HL-60 (cell line): ENCODE data around the gene NTN1.

Experiments used
- DNase-seq, 2 experiments: peaks; one replicate each; pipeline ENCODE4 v3.0.0-alpha.2; 2010 to 2020; ENCODE audit warnings: low read depth in 1 of 2, low spot score in 1 of 2
- H3K27ac ChIP-seq: fragments of 250-450 bp; sonication (Bioruptor Pico); replicated peaks from 2 replicates; pipeline ENCODE4 v1.5.1; 2020; ENCODE audit warnings: mild to moderate bottlenecking, moderate library complexity
- H3K27me3 ChIP-seq: fragments of 250-450 bp; sonication (Bioruptor Pico); 2 replicates; pipeline ENCODE4 v1.5.1; 2021; ENCODE audit warnings: mild to moderate bottlenecking, moderate library complexity; ENCODE audit not compliant: insufficient read depth, poor library complexity, severe bottlenecking
- H3K4me3 ChIP-seq: replicated peaks from 2 replicates; pipeline ENCODE4 v1.5.1; 2011; ENCODE audit warnings: mild to moderate bottlenecking, control low read depth, low read length; ENCODE audit not compliant: insufficient read depth
- CTCF ChIP-seq: IDR thresholded peaks from one replicate; pipeline ENCODE4 v1.5.1; 2011; ENCODE audit warnings: low read length, control low read depth, inconsistent platforms; ENCODE audit not compliant: insufficient read depth
- GABPA ChIP-seq: IDR thresholded peaks from 2 replicates; pipeline ENCODE4 v1.6.1; 2012; ENCODE audit warnings: low read depth
- POLR2AphosphoS5 ChIP-seq: IDR thresholded peaks from 2 replicates; pipeline ENCODE4 v1.6.1; 2012; ENCODE audit warnings: low read depth
- REST ChIP-seq: IDR thresholded peaks from 2 replicates; pipeline ENCODE4 v1.6.1; 2012; ENCODE audit warnings: low read depth; ENCODE audit not compliant: insufficient replicate concordance
- SPI1 ChIP-seq: IDR thresholded peaks from 2 replicates; pipeline ENCODE4 v1.6.1; 2012; ENCODE audit warnings: low read depth, mild to moderate bottlenecking, borderline replicate concordance

The NTN1 gene

GRCh38 chr17:9074131-9074530, 52.8 kb downstream of the NTN1 start:
- H3K27me3 ChIP-seq, result no peaks in the 10 kb centered on the region
- TF ChIP-seq SPI1 (no peak), POLR2AphosphoS5 (no peak), CTCF (no peak), REST (no peak), GABPA (no peak)
- H3K4me3 ChIP-seq, result no peak overlapping the region
- no peak overlapping the region for H3K27ac ChIP-seq
- no peak for DNase-seq

GRCh38 chr17:9079461-9080103, 58.3 kb downstream of the NTN1 start:
- TF ChIP-seq POLR2AphosphoS5 (no peak), CTCF (no peak), SPI1 (no peak), GABPA (no peak), REST (no peak)
- Histone ChIP-seq H3K4me3 (no peak overlapping the region), H3K27ac (no peak overlapping the region), H3K27me3 (no peaks in the 10 kb centered on the region)
- peak; percentile 3 to 32 for DNase-seq

GRCh38 chr17:9080296-9080914, 59.1 kb downstream of the NTN1 start:
- DNase-seq, result no peak
- Histone ChIP-seq H3K27ac (no peak overlapping the region), H3K4me3 (no peak overlapping the region), H3K27me3 (no peaks in the 10 kb centered on the region)
- TF ChIP-seq CTCF, result no peak
- TF ChIP-seq REST, result no peak
- TF ChIP-seq SPI1, result no peak
- TF ChIP-seq POLR2AphosphoS5, result no peak
- TF ChIP-seq GABPA, result no peak
